ENCODE data around the gene CHRM1.

Gene CHRM1

DNA sequence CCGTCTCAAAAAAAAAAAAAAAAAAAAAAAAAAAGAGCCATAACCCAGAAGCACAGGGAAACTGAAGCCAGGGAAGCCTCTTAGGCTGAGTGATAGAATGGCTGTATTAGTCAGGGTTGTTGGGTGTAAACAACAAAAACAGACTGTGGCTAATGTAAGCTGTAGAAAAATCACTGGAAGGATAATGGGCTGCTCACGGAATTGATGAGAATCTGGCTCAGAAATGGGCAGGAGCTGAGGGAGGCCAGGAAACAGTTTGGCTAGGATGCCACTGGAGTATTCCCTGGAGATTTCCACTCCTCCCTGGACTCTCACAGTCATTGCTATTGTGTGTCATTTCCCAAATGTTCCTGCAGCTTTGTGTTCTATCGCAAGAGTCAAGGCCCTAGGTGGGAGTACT is 41.2 kb upstream of the CHRM1 start:
- Histone ChIP-seq H3K27ac (ENCODE audit: extremely low read depth, low read depth, low read length) (no peak overlapping the region), H3K4me3 (ENCODE audit: low read depth, low read length) (no peak overlapping the region), H3K9me3 (ENCODE audit: control insufficient read depth, insufficient read depth, low read depth, low read length) (no peaks in the 10 kb centered on the region), H3K36me3 (ENCODE audit: control insufficient read depth in 2 of 2, insufficient read depth in 1 of 2, low read length in 2 of 2) (no peaks in the 10 kb centered on the region), H3K4me1 (ENCODE audit: control insufficient read depth, insufficient read depth, low read length) (no peaks in the 10 kb centered on the region)
- ChIA-PET POLR2A (no interaction called here), CTCF (interaction anchor here (0.7 to 3.8 kb wide), 3 partner anchors 14 to 73 kb away, joined by 3 to 20 read pairs (median 6); no protein-coding TSS in a partner anchor)
- TF ChIP-seq TRIM28 (IDR thresholded peaks at IDR 0.05; ENCODE audit: borderline replicate concordance, low read length): no peak
- TF ChIP-seq OSR2 (tag by site-specific recombination; IDR thresholded peaks at IDR 0.05): no peak
- TF ChIP-seq OVOL3 (tag by site-specific recombination; IDR thresholded peaks at IDR 0.05): no peak
- no peak for TF ChIP-seq ZNF785 (tag by site-specific recombination; IDR thresholded peaks at IDR 0.05)
- no peak for TF ChIP-seq MZF1 (tag by site-specific recombination; IDR thresholded peaks at IDR 0.05; ENCODE audit: borderline replicate concordance)
- TF ChIP-seq, protein P1, sequence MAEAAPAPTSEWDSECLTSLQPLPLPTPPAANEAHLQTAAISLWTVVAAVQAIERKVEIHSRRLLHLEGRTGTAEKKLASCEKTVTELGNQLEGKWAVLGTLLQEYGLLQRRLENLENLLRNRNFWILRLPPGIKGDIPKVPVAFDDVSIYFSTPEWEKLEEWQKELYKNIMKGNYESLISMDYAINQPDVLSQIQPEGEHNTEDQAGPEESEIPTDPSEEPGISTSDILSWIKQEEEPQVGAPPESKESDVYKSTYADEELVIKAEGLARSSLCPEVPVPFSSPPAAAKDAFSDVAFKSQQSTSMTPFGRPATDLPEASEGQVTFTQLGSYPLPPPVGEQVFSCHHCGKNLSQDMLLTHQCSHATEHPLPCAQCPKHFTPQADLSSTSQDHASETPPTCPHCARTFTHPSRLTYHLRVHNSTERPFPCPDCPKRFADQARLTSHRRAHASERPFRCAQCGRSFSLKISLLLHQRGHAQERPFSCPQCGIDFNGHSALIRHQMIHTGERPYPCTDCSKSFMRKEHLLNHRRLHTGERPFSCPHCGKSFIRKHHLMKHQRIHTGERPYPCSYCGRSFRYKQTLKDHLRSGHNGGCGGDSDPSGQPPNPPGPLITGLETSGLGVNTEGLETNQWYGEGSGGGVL (tag by site-specific recombination; IDR thresholded peaks at IDR 0.05): no peak
- TF ChIP-seq BCL11B (tag by site-specific recombination; IDR thresholded peaks at IDR 0.05; ENCODE audit: low read depth): no peak
- TF ChIP-seq, protein P2, sequence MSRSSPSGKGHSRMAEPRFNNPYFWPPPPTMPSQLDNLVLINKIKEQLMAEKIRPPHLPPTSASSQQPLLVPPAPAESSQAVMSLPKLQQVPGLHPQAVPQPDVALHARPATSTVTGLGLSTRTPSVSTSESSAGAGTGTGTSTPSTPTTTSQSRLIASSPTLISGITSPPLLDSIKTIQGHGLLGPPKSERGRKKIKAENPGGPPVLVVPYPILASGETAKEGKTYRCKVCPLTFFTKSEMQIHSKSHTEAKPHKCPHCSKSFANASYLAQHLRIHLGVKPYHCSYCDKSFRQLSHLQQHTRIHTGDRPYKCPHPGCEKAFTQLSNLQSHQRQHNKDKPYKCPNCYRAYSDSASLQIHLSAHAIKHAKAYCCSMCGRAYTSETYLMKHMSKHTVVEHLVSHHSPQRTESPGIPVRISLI (tag by site-specific recombination; IDR thresholded peaks at IDR 0.05): no peak
- TF ChIP-seq ZNF175 (tag by site-specific recombination; IDR thresholded peaks at IDR 0.05): no peak
- no peak for TF ChIP-seq SETDB1 (IDR thresholded peaks at IDR 0.05; ENCODE audit: insufficient read length, low read length)
- no peak for TF ChIP-seq ZNF529 (tag by site-specific recombination; IDR thresholded peaks at IDR 0.05; ENCODE audit: insufficient replicate concordance)
- no peak for TF ChIP-seq ZNF747 (tag by site-specific recombination; IDR thresholded peaks at IDR 0.05)
- TF ChIP-seq, protein P3, sequence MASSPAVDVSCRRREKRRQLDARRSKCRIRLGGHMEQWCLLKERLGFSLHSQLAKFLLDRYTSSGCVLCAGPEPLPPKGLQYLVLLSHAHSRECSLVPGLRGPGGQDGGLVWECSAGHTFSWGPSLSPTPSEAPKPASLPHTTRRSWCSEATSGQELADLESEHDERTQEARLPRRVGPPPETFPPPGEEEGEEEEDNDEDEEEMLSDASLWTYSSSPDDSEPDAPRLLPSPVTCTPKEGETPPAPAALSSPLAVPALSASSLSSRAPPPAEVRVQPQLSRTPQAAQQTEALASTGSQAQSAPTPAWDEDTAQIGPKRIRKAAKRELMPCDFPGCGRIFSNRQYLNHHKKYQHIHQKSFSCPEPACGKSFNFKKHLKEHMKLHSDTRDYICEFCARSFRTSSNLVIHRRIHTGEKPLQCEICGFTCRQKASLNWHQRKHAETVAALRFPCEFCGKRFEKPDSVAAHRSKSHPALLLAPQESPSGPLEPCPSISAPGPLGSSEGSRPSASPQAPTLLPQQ (tag by site-specific recombination; IDR thresholded peaks at IDR 0.05): no peak
- no peak for TF ChIP-seq ZNF664 (tag by site-specific recombination; IDR thresholded peaks at IDR 0.05)
- no peak for TF ChIP-seq ZNF132 (tag by site-specific recombination; IDR thresholded peaks at IDR 0.05; ENCODE audit: borderline replicate concordance)
- TF ChIP-seq ZNF2 (tag by site-specific recombination; IDR thresholded peaks at IDR 0.05): no peak

DNA sequence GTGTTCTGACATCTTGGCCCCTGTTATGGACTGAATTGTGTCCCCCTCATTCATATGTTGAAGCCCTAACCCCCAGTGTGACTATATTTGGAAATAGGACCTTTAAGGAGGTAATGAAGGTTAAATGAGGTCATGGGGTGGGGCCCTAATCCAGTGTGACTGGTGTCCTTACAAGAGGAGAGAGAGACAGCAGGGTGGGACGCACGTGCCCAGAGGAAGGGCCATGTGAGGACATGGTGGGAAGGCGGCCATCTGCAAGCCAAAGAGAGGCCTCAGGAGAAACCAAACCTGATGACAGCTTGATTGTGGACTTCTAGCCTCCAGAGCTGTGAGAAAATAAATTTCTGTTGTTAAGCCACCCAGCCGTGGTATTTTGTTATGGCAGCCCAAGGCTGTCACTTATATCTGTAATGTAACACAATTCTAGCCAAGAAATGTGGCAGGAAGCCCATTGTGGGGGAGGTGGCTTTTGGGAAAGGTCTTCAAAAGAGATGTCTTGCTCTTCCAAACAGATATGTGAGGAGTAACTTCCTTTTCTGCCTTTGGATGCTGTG is 39.9 kb upstream of the CHRM1 start:
- H3K4me3 ChIP-seq (ENCODE audit: low read depth, low read length): no peak overlapping the region
- CTCF ChIA-PET: interaction anchor here (1.0 kb wide), 1 partner anchor 14 kb away, joined by 5 read pairs; no protein-coding TSS in a partner anchor

DNA sequence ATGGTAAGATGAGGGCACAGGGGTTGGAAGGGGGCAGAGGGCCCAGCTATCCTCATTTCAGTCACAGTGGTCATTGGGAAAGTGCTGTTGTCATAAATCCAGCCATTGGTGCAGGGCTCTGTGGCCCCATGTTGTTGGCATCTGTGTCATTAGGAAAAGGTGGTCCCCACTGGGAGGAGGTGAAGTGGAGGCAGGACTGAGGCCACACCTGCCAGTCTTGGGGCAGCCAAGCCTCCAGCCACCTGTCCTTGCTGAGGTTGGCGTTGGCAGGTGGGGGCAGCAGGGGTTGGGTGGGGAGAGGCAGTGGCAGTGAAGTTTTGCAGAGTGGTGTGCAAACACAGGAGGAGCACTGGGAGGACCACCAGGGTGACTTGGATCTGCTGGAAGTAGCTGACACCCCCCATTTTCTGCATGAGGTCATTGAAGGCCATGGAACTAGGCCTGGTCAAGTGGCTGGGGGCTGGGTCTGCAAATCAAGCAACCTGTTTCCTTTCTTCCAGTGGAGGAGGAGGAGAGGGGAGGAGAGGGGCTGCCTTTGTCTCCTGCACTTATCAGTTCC is 38.3 kb upstream of the CHRM1 start:
- H3K9me3 ChIP-seq (ENCODE audit: control insufficient read depth, insufficient read depth, low read depth, low read length): no peaks in the 10 kb centered on the region
- no peak for TF ChIP-seq ZNF132 (tag by site-specific recombination; IDR thresholded peaks at IDR 0.05; ENCODE audit: borderline replicate concordance)
- no peak for TF ChIP-seq BCL11A (tag by site-specific recombination; IDR thresholded peaks at IDR 0.05; ENCODE audit: low read depth)
- TF ChIP-seq ZNF391 (tag by site-specific recombination; IDR thresholded peaks at IDR 0.05; ENCODE audit: borderline replicate concordance, low read depth): no peak
- no peak for TF ChIP-seq ZBTB21 (tag by site-specific recombination; IDR thresholded peaks at IDR 0.05)
- TF ChIP-seq GLI2 (tag by site-specific recombination; IDR thresholded peaks at IDR 0.05; ENCODE audit: borderline replicate concordance, low read depth): no peak
- TF ChIP-seq, protein P4, sequence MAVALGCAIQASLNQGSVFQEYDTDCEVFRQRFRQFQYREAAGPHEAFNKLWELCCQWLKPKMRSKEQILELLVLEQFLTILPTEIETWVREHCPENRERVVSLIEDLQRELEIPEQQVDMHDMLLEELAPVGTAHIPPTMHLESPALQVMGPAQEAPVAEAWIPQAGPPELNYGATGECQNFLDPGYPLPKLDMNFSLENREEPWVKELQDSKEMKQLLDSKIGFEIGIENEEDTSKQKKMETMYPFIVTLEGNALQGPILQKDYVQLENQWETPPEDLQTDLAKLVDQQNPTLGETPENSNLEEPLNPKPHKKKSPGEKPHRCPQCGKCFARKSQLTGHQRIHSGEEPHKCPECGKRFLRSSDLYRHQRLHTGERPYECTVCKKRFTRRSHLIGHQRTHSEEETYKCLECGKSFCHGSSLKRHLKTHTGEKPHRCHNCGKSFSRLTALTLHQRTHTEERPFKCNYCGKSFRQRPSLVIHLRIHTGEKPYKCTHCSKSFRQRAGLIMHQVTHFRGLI (tag by site-specific recombination; IDR thresholded peaks at IDR 0.05): no peak
- TF ChIP-seq SCRT1 (tag by site-specific recombination; IDR thresholded peaks at IDR 0.05; ENCODE audit: borderline replicate concordance): no peak
- TF ChIP-seq, protein P5, sequence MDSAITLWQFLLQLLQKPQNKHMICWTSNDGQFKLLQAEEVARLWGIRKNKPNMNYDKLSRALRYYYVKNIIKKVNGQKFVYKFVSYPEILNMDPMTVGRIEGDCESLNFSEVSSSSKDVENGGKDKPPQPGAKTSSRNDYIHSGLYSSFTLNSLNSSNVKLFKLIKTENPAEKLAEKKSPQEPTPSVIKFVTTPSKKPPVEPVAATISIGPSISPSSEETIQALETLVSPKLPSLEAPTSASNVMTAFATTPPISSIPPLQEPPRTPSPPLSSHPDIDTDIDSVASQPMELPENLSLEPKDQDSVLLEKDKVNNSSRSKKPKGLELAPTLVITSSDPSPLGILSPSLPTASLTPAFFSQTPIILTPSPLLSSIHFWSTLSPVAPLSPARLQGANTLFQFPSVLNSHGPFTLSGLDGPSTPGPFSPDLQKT (IDR thresholded peaks at IDR 0.05; ENCODE audit: borderline replicate concordance, low read depth, low read length): no peak
- ChIA-PET POLR2A (no interaction called here), CTCF (interaction anchor here (1.3 to 1.5 kb wide), 3 partner anchors 15 to 53 kb away, joined by 3 to 7 read pairs (median 7); no protein-coding TSS in a partner anchor)
- H3K4me1 ChIP-seq (ENCODE audit: control insufficient read depth, insufficient read depth, low read length): no peaks in the 10 kb centered on the region
- H3K36me3 ChIP-seq (ENCODE audit: control insufficient read depth in 2 of 2, insufficient read depth in 1 of 2, low read length in 2 of 2): no peaks in the 10 kb centered on the region
- H3K27ac ChIP-seq (ENCODE audit: extremely low read depth, low read depth, low read length): no peak overlapping the region
- no peak overlapping the region for H3K4me3 ChIP-seq (ENCODE audit: low read depth, low read length)

More for the DNA sequence above, 39.9 kb upstream of the CHRM1 start:
- Histone ChIP-seq H3K36me3 (ENCODE audit: control insufficient read depth in 2 of 2, insufficient read depth in 1 of 2, low read length in 2 of 2) (no peaks in the 10 kb centered on the region), H3K27ac (ENCODE audit: extremely low read depth, low read depth, low read length) (no peak overlapping the region), H3K9me3 (ENCODE audit: control insufficient read depth, insufficient read depth, low read depth, low read length) (no peaks in the 10 kb centered on the region), H3K4me1 (ENCODE audit: control insufficient read depth, insufficient read depth, low read length) (no peaks in the 10 kb centered on the region)
- POLR2A ChIA-PET: no interaction called here
- no peak for TF ChIP-seq KLF10 (tag by site-specific recombination; IDR thresholded peaks at IDR 0.05)
- no peak for TF ChIP-seq ZBTB7A (tag by site-specific recombination; IDR thresholded peaks at IDR 0.05; ENCODE audit: low read depth)
- no peak for TF ChIP-seq ZNF184 (tag by site-specific recombination; IDR thresholded peaks at IDR 0.05)
- no peak for TF ChIP-seq ZNF138 (tag by site-specific recombination; IDR thresholded peaks at IDR 0.05; ENCODE audit: borderline replicate concordance)
